Body of pancreas (tissue), 4 donors: ENCODE data around the gene ACVR1. TPM values are rescaled to one million over a fixed set of nuclear protein-coding genes. Genes with fewer than 3 reads are reported as not detected.

Source experiments
- ATAC-seq: fragments of 150-250 bp; one replicate; pipeline ENCODE4 v1.9.1; 2016
- DNase-seq, 4 donors: peaks; one replicate each; pipeline ENCODE4 v3.0.0-alpha.2; 2019
- H3K27ac ChIP-seq, 4 donors: fragments of 200-600 bp; sonication (generic); 1 replicate in 3 of 4; 2 replicates in 1 of 4; pipeline versions ENCODE4 v1.5.1 to v1.6.1; 2016 to 2019; ENCODE audit warnings: mild to moderate bottlenecking in 1 of 4, mixed read lengths in 1 of 4, moderate library complexity in 1 of 4
- H3K27me3 ChIP-seq, 2 donors: fragments of 200-600 bp; sonication (generic); one replicate each; pipeline ENCODE4 v1.6.0; 2016; ENCODE audit warnings: mild to moderate bottlenecking in 1 of 2
- H3K36me3 ChIP-seq, 2 donors: fragments of 200-600 bp; sonication (generic); replicated peaks in 1 of 2; 2 replicates each; pipeline ENCODE4 v1.5.1; 2016; ENCODE audit warnings: low read depth in 2 of 2; ENCODE audit not compliant: insufficient read depth in 1 of 2
- H3K4me1 ChIP-seq: fragments of 200-600 bp; sonication (generic); one replicate; pipeline ENCODE4 v1.6.0; 2016
- H3K4me3 ChIP-seq, 2 donors: fragments of 200-600 bp; sonication (generic); 1 replicate in 1 of 2; 2 replicates in 1 of 2; pipeline ENCODE4 v1.5.1; 2016 to 2019
- H3K9me3 ChIP-seq, 3 donors: fragments of 200-600 bp; sonication (generic); 1 replicate in 2 of 3; 2 replicates in 1 of 3; pipeline ENCODE4 v1.5.1; 2016
- POLR2A ChIP-seq, 3 donors: fragments of 450-650 bp; IDR thresholded peaks; one replicate each; pipeline ENCODE4 v1.6.1; 2016; ENCODE audit warnings: antibody characterized with exemption in 3 of 3, mild to moderate bottlenecking in 2 of 3
- WGBS, 2 donors: methylation state at CpG; one replicate each; pipeline ENCODE4 v1.1.5; 2017; 5-methylcytosine and 5-hydroxymethylcytosine counted together
- intact Hi-C: fragments of 100-400 bp; cut with DNase I; formaldehyde crosslinking; loops from one replicate; pipeline ENCODE4 v1.15.1; 2023
- total RNA-seq, 2 donors: library from RNA; depleted of rRNA; stranded (reverse); fragments of >200 nt; gene quantifications; one replicate each; pipeline ENCODE4 v1.1.0, GENCODE V29; 2016
- TF ChIP-seq, protein P1 (sequence below), 7 experiments: fragments of 450-650 bp in 4 of 7; fragments of 200-600 bp in 3 of 7; sonication (generic) in 3 of 7; IDR thresholded peaks; one replicate each; pipeline ENCODE4 v1.5.1; 2016 to 2019; ENCODE audit warnings: antibody characterized with exemption in 7 of 7

The ACVR1 gene
- total RNA-seq, 2 donors from 2014 or later: 14.0 to 18.5 TPM

DNA sequence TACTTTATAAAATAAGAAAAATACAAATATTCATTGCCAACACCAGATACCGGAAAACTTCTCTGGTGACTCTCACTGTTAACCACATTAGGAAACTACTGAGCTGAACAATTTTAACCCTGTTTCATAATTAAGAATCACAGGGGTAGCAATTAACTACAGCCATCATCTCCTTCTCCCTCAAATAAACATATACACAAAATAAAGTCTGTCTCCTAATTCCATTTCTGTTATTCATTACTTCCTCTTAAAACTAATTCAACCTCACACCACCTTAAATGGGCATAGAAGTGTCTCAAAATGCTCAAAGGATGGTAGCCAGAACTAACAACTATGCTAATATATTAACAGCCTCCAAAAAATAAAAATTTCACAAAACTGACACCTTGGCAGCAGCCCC lies 60.7 kb downstream of the ACVR1 start:
- H3K9me3 ChIP-seq: no peaks in the 10 kb centered on the region
- no peaks in the 10 kb centered on the region for H3K4me1 ChIP-seq
- H3K36me3 ChIP-seq: peaks cover 0 to 8% of the 10 kb centered on the region in 2 donors
- DNase-seq (no peak), ATAC-seq (no peak)
- intact Hi-C loops: no loop called here
- 94 to 95% methylated on average over 1 of the region's 1 CpG for WGBS, 2 donors
- no peaks in the 10 kb centered on the region for H3K27me3 ChIP-seq
- H3K27ac ChIP-seq: no peak overlapping the region
- H3K4me3 ChIP-seq: no peak overlapping the region
- no peak for TF ChIP-seq POLR2A (IDR thresholded peaks at IDR 0.05)
- TF ChIP-seq, protein P1, sequence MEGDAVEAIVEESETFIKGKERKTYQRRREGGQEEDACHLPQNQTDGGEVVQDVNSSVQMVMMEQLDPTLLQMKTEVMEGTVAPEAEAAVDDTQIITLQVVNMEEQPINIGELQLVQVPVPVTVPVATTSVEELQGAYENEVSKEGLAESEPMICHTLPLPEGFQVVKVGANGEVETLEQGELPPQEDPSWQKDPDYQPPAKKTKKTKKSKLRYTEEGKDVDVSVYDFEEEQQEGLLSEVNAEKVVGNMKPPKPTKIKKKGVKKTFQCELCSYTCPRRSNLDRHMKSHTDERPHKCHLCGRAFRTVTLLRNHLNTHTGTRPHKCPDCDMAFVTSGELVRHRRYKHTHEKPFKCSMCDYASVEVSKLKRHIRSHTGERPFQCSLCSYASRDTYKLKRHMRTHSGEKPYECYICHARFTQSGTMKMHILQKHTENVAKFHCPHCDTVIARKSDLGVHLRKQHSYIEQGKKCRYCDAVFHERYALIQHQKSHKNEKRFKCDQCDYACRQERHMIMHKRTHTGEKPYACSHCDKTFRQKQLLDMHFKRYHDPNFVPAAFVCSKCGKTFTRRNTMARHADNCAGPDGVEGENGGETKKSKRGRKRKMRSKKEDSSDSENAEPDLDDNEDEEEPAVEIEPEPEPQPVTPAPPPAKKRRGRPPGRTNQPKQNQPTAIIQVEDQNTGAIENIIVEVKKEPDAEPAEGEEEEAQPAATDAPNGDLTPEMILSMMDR (IDR thresholded peaks at IDR 0.05): no peak

GRCh38 chr2:157813467-157813866 lies 62.7 kb downstream of the ACVR1 start:
- TF ChIP-seq POLR2A (IDR thresholded peaks at IDR 0.05): no peak
- TF ChIP-seq, protein P1 (IDR thresholded peaks at IDR 0.05): no peak
- Histone ChIP-seq H3K9me3 (no peaks in the 10 kb centered on the region), H3K27ac (no peak overlapping the region), H3K4me3 (no peak overlapping the region), H3K36me3 (peaks cover 0 to 8% of the 10 kb centered on the region in 2 donors), H3K27me3 (no peaks in the 10 kb centered on the region), H3K4me1 (peaks cover 13% of the 10 kb centered on the region)
- DNase-seq (no peak), ATAC-seq (no peak)
- intact Hi-C loops: no loop called here
- 88 to 97% methylated on average over 2 of the region's 2 CpGs for WGBS, 2 donors

GRCh38 chr2:157810037-157810436 lies 66.1 kb downstream of the ACVR1 start:
- Histone ChIP-seq H3K36me3 (no peaks in the 10 kb centered on the region), H3K4me1 (peaks cover 25% of the 10 kb centered on the region), H3K4me3 (no peak overlapping the region), H3K27ac (no peak overlapping the region), H3K9me3 (no peaks in the 10 kb centered on the region), H3K27me3 (no peaks in the 10 kb centered on the region)
- ATAC-seq (peak; percentile 47), DNase-seq (no peak)
- intact Hi-C loops: no loop called here
- 19 to 31% methylated on average over 1 of the region's 1 CpG for WGBS, 2 donors
- TF ChIP-seq POLR2A (IDR thresholded peaks at IDR 0.05): no peak
- TF ChIP-seq, protein P1 (IDR thresholded peaks at IDR 0.05): no peak

DNA sequence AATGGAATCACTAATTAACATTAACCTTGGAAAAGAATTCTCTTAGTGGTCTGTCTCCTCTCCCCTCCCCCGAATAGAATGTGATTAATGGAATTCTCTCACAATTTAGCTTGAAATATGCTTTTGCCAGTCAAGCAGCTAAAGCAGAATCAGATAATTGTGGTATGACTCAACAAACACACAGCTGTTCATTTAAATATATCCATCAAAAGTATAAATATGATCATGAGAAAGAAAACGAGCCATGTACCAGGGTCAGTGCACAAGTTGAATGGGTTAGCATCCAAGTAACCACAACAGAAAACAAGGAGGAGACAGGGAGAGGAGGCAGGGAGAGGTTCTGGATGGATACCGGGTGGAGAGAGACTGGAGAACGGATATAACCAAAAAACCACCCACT lies 66.9 kb downstream of the ACVR1 start:
- intact Hi-C loops: no loop called here
- no peaks in the 10 kb centered on the region for H3K9me3 ChIP-seq
- 75 to 79% methylated on average over 4 of the region's 4 CpGs for WGBS, 2 donors
- H3K27me3 ChIP-seq: no peaks in the 10 kb centered on the region
- TF ChIP-seq, protein P1 (IDR thresholded peaks at IDR 0.05): no peak
- H3K4me3 ChIP-seq: no peak overlapping the region
- H3K4me1 ChIP-seq: peaks cover 25% of the 10 kb centered on the region
- H3K27ac ChIP-seq: no peak overlapping the region
- DNase-seq (no peak), ATAC-seq (no peak)
- no peaks in the 10 kb centered on the region for H3K36me3 ChIP-seq

- ATAC-seq (no peak), DNase-seq (no peak)
- H3K4me3 ChIP-seq: no peak overlapping the region
- no peaks in the 10 kb centered on the region for H3K27me3 ChIP-seq
- H3K4me1 ChIP-seq: peaks cover 25% of the 10 kb centered on the region
- no peaks in the 10 kb centered on the region for H3K36me3 ChIP-seq
- TF ChIP-seq, protein P1 (IDR thresholded peaks at IDR 0.05): no peak
- TF ChIP-seq POLR2A (IDR thresholded peaks at IDR 0.05): no peak
- no peak overlapping the region for H3K27ac ChIP-seq
- WGBS, 2 donors: 85 to 87% methylated on average over 3 of the region's 3 CpGs
- intact Hi-C loops: no loop called here
- no peaks in the 10 kb centered on the region for H3K9me3 ChIP-seq
These were observed 67.7 kb downstream of the ACVR1 start for GRCh38 chr2:157808421-157808820.
